ENCODE measurements around the gene CYP3A7.
"Not testable (repeated sequence)": the region's sequence is repeated elsewhere in the genome, so short reads cannot be mapped to it uniquely, and the experiment has no call there.

DNA sequence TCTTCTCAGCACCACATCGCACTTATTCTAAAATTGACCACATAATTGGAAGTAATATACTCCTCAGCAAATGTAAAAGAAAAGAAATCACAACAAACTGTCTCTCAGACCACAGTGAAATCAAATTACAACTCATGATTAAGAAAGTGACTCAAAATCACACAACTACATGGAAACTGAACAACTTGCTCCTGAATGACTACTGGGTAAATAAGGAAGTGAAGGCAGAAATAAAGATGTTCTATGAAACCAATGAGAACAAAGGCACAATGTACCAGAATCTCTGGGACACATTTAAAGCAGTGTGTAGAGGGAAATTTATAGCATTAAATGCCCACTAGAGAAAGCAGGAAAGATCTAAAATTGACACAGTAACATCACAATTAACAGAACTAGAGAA, 38.4 kb upstream of the CYP3A7 start:
- not testable (repeated sequence) for TF ChIP-seq JUNB (IDR thresholded peaks at IDR 0.05); MAZ (IDR thresholded peaks at IDR 0.05; ENCODE audit: borderline replicate concordance, low read depth, low read length); CTCF (IDR thresholded peaks at IDR 0.05); EP300 (IDR thresholded peaks at IDR 0.05); KDM1A (IDR thresholded peaks at IDR 0.05; ENCODE audit: low read depth); MAX (IDR thresholded peaks at IDR 0.05)
- TF ChIP-seq, protein P1, sequence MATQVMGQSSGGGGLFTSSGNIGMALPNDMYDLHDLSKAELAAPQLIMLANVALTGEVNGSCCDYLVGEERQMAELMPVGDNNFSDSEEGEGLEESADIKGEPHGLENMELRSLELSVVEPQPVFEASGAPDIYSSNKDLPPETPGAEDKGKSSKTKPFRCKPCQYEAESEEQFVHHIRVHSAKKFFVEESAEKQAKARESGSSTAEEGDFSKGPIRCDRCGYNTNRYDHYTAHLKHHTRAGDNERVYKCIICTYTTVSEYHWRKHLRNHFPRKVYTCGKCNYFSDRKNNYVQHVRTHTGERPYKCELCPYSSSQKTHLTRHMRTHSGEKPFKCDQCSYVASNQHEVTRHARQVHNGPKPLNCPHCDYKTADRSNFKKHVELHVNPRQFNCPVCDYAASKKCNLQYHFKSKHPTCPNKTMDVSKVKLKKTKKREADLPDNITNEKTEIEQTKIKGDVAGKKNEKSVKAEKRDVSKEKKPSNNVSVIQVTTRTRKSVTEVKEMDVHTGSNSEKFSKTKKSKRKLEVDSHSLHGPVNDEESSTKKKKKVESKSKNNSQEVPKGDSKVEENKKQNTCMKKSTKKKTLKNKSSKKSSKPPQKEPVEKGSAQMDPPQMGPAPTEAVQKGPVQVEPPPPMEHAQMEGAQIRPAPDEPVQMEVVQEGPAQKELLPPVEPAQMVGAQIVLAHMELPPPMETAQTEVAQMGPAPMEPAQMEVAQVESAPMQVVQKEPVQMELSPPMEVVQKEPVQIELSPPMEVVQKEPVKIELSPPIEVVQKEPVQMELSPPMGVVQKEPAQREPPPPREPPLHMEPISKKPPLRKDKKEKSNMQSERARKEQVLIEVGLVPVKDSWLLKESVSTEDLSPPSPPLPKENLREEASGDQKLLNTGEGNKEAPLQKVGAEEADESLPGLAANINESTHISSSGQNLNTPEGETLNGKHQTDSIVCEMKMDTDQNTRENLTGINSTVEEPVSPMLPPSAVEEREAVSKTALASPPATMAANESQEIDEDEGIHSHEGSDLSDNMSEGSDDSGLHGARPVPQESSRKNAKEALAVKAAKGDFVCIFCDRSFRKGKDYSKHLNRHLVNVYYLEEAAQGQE (IDR thresholded peaks at IDR 0.05) = not testable (repeated sequence)
- TF ChIP-seq, protein P2, sequence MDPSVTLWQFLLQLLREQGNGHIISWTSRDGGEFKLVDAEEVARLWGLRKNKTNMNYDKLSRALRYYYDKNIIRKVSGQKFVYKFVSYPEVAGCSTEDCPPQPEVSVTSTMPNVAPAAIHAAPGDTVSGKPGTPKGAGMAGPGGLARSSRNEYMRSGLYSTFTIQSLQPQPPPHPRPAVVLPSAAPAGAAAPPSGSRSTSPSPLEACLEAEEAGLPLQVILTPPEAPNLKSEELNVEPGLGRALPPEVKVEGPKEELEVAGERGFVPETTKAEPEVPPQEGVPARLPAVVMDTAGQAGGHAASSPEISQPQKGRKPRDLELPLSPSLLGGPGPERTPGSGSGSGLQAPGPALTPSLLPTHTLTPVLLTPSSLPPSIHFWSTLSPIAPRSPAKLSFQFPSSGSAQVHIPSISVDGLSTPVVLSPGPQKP (IDR thresholded peaks at IDR 0.05; ENCODE audit: low read depth, low read length) = not testable (repeated sequence)

Data from A549 (cell line).